Lower leg skin (tissue), 4 donors: ENCODE data around the gene PTGR3. TPM values are rescaled to one million over a fixed set of nuclear protein-coding genes. Genes with fewer than 3 reads are reported as not detected.

ENCODE experiments used
- DNase-seq, 2 donors: peaks; one replicate each; pipeline ENCODE4 v3.0.0-alpha.2; 2019; ENCODE audit warnings: low spot score in 2 of 2
- H3K4me3 ChIP-seq: fragments of 200-600 bp; sonication (generic); 2 replicates; pipeline ENCODE4 v1.5.1; 2017; ENCODE audit warnings: mild to moderate bottlenecking, low read depth; ENCODE audit not compliant: poor library complexity, severe bottlenecking
- CTCF ChIP-seq, 3 donors: fragments of 450-650 bp; IDR thresholded peaks; one replicate each; pipeline ENCODE4 v1.5.1; 2016; ENCODE audit warnings: antibody characterized with exemption in 3 of 3, mild to moderate bottlenecking in 3 of 3, moderate library complexity in 2 of 3
- POLR2A ChIP-seq, 2 donors: fragments of 450-650 bp; IDR thresholded peaks; one replicate each; pipeline ENCODE4 v1.6.1; 2016 to 2017; ENCODE audit warnings: antibody characterized with exemption in 2 of 2, mild to moderate bottlenecking in 1 of 2, moderate library complexity in 1 of 2
- WGBS, 2 donors: methylation state at CpG; one replicate each; pipeline ENCODE4 v1.1.5; 2018; 5-methylcytosine and 5-hydroxymethylcytosine counted together
- intact Hi-C: fragments of 100-400 bp; cut with DNase I; formaldehyde crosslinking; loops from one replicate; pipeline ENCODE4 v1.15.0; 2023; ENCODE audit warnings: low total_unique reads
- total RNA-seq, 4 donors: library from RNA; depleted of rRNA; stranded (reverse); fragments of >200 nt; gene quantifications; one replicate each; pipeline ENCODE4 v1.1.0, GENCODE V29; 2016

The PTGR3 gene, protein sequence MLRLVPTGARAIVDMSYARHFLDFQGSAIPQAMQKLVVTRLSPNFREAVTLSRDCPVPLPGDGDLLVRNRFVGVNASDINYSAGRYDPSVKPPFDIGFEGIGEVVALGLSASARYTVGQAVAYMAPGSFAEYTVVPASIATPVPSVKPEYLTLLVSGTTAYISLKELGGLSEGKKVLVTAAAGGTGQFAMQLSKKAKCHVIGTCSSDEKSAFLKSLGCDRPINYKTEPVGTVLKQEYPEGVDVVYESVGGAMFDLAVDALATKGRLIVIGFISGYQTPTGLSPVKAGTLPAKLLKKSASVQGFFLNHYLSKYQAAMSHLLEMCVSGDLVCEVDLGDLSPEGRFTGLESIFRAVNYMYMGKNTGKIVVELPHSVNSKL
- total RNA-seq = 10 to 100 TPM; 11.7 to 29.3 (median 24.2) TPM

DNA sequence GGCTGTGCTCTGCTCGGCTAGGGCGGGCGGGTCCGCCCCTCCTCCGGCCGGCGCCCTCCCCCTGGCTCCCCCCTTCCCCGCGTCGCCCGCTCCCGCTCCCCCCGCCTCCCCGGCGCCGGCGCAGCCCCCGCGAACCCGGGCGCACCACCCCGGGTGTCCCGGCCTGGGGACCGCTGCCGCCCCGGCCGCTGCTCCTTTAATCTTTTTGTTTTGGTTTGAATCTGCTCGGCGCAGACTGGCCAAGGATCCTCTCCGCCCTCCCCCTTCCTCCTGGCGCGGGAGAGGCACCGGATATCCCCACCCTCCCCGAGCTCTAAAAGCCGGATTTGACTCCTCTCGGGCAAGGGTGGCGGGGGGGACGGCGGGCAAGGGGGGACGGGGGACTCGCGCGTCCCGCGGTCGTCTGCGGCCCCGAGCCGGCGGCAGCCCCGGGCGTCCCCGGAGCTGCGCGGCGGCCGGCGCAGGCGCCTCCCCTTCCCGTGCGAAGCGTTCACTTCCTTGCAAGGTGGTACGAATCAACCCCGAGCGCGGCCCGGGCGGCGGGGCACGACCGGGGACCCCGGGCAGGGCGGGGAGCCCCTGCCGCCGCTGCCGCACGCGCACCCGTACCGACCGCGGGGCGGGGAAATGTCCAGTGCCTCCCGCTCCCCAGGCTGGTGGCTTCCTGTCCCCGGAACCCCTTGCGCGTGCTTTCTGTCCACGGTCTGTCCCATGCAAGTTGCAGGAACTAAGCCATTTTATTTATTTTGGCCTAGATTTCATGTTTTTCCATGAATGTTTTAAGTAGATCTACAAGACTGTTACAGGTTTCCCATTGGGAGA, at the start of gene PTGR3:
Gene PTGR3 (minus strand): TSS at position 11 of the 822 bp plus-strand sequence. CDS start 81 bp downstream, outside the sequence.
- DNase-seq = peak; percentile 84 to 96
- intact Hi-C loops = no loop called here
- 0 to 1% methylated on average over 34 to 53 of the region's 88 CpGs for WGBS, 2 donors
- H3K4me3 ChIP-seq = peak within 1 kb of the TSS; percentile 80
- no peak for TF ChIP-seq CTCF (IDR thresholded peaks at IDR 0.05)
- no peak for TF ChIP-seq POLR2A (IDR thresholded peaks at IDR 0.05)

DNA sequence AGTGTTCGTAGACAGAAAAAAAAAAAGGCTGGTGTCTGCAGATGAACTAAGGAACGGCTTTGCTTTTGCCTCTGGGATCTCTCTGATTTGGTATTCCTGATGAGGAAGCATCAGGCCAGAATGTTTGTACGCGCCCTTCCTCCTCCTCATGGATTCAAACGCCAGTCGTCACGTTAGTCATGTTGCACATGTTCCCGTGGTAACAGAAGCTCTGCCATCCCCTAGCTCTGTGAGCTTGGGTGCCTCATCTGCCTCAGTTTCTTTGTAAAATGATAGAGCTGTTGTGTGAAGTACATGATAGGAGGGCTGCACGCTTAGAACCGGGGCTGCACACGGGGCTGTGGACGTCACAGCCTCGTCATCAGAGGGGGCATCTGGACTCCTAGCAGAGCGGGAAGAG, 48.7 kb upstream of the PTGR3 start:
- intact Hi-C loops = no loop called here

GRCh38 chr18:75256376-75256775, 47.4 kb upstream of the PTGR3 start:
- TF ChIP-seq CTCF (IDR thresholded peaks at IDR 0.05) (no peak), POLR2A (IDR thresholded peaks at IDR 0.05) (no peak)
- intact Hi-C loops = no loop called here
- no peak overlapping the region for H3K4me3 ChIP-seq
- DNase-seq = no peak

More for the DNA sequence above, 48.7 kb upstream of the PTGR3 start:
- no peak overlapping the region for H3K4me3 ChIP-seq
- DNase-seq = no peak
- TF ChIP-seq CTCF (IDR thresholded peaks at IDR 0.05) (no peak), POLR2A (IDR thresholded peaks at IDR 0.05) (no peak)
- WGBS, 2 donors = 87 to 88% methylated on average over 13 to 14 of the region's 14 CpGs

GRCh38 chr18:75255094-75255493, 46.2 kb upstream of the PTGR3 start:
- intact Hi-C loops = no loop called here
- TF ChIP-seq POLR2A (IDR thresholded peaks at IDR 0.05) = no peak
- no peak for TF ChIP-seq CTCF (IDR thresholded peaks at IDR 0.05)
- WGBS, 2 donors = 88 to 94% methylated on average over 3 of the region's 3 CpGs
- DNase-seq = no peak
- H3K4me3 ChIP-seq = no peak overlapping the region

DNA sequence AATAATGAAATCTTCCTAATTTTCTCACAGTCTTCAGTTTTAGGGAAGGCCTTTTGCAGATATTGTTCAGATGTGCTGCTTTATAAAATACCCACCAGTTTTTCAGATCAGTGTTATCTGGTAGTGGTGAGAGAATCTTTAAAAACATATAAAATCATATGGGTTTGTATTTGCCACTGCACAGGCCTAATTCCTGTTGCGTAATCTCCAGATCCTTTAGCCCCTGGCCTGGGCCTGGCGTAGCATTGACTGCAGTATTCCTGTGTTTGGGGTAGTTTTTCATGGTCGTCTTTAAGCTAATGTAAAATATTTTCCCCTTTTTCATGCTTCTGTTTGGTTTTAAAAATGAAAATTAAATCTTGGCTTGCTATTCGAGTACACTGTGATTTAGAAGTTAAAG, 44.8 kb upstream of the PTGR3 start:
- intact Hi-C loops = no loop called here
- TF ChIP-seq CTCF (IDR thresholded peaks at IDR 0.05) (no peak), POLR2A (IDR thresholded peaks at IDR 0.05) (no peak)
- DNase-seq = no peak
- WGBS, 2 donors = 60 to 72% methylated on average over 4 of the region's 4 CpGs
- no peak overlapping the region for H3K4me3 ChIP-seq
